ENCODE results near the gene C2orf92.

DNA sequence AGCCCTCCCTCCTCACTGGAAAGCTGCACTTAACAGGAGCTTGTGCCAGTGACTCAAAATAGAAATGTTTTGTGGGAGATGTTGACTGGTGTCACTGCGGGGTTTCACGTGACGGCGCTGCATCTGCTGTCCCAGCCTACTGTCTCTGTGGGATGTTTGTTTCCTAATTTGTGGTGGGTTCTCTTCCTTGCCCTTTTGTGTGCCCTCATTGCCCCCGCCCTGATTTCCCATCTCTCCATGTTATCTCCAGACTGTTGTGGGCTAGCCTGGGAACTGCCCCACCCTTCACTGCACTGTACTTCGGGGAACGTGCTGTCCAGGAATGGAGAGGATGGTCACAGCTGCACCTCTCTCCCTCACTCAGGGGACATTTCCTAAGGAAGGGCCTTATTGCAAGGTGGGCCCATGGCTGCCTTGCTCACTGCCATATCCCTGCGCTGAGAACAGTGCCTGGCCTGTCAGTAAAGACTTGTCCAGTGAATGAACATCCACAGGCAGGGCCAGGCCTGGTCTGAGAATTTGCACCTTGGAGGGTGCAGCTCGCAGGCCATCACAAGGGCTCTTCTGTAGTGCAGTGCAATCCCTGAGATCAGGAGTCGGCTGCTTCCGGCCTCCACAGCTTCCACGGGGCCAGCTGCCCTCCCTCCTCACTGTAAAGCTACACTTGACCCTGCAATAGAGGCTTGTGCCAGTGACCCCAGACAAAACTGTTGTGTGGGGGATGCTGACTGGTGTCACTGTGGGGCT is 61.9 kb downstream of the C2orf92 start:
- TF ChIP-seq, protein P1, sequence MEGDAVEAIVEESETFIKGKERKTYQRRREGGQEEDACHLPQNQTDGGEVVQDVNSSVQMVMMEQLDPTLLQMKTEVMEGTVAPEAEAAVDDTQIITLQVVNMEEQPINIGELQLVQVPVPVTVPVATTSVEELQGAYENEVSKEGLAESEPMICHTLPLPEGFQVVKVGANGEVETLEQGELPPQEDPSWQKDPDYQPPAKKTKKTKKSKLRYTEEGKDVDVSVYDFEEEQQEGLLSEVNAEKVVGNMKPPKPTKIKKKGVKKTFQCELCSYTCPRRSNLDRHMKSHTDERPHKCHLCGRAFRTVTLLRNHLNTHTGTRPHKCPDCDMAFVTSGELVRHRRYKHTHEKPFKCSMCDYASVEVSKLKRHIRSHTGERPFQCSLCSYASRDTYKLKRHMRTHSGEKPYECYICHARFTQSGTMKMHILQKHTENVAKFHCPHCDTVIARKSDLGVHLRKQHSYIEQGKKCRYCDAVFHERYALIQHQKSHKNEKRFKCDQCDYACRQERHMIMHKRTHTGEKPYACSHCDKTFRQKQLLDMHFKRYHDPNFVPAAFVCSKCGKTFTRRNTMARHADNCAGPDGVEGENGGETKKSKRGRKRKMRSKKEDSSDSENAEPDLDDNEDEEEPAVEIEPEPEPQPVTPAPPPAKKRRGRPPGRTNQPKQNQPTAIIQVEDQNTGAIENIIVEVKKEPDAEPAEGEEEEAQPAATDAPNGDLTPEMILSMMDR (IDR thresholded peaks at IDR 0.05; ENCODE audit: borderline replicate concordance, extremely low read depth, low read length, poor library complexity, severe bottlenecking): no peak
- TF ChIP-seq EZH2 (IDR thresholded peaks at IDR 0.05; ENCODE audit: borderline replicate concordance, low read depth, low read length, severe bottlenecking): no peak

Measured in DND-41 (cell line).